GM21825 (cell line): ENCODE results near the gene TMEM132C.

Experiments
- ATAC-seq: cut with Tn5 transposase; IDR thresholded peaks from one replicate; pipeline ENCODE4 v1.9.1; 2021; ENCODE audit warnings: mild to moderate bottlenecking, moderate library complexity; ENCODE audit not compliant: unreplicated experiment

The TMEM132C gene

GRCh38 chr12:128745772-128746689, 479.1 kb downstream of the TMEM132C start:
- ATAC-seq: no peak

- no peak for ATAC-seq
Observed at GRCh38 chr12:128747441-128747840, 480.5 kb downstream of the TMEM132C start.

- no peak for ATAC-seq
Observed at GRCh38 chr12:128752386-128752785, 485.4 kb downstream of the TMEM132C start.

- no peak for ATAC-seq
Observed at GRCh38 chr12:128753438-128753837, 486.5 kb downstream of the TMEM132C start.

- no peak for ATAC-seq
Observed at GRCh38 chr12:128754275-128754674, 487.3 kb downstream of the TMEM132C start.

- no peak for ATAC-seq
Observed at GRCh38 chr12:128755566-128755965, 488.6 kb downstream of the TMEM132C start.
